Transverse colon (tissue), 4 donors: ENCODE measurements around the gene BFSP2. TPM values are rescaled to one million over a fixed set of nuclear protein-coding genes. Genes with fewer than 3 reads are reported as not detected.

Source experiments
- DNase-seq: peaks from one replicate; pipeline ENCODE4 v3.0.0-alpha.2; 2019
- H3K27ac ChIP-seq, 4 donors: fragments of 200-600 bp; sonication (generic); 2 replicates each; pipeline ENCODE4 v1.5.1; 2016 to 2018; ENCODE audit warnings: inconsistent platforms in 4 of 4
- H3K27me3 ChIP-seq: fragments of 200-600 bp; sonication (generic); 2 replicates; pipeline ENCODE4 v1.5.1; 2017; ENCODE audit warnings: inconsistent platforms
- H3K36me3 ChIP-seq, 4 donors: fragments of 200-600 bp; sonication (generic); 2 replicates each; pipeline ENCODE4 v1.5.1; 2017 to 2019; ENCODE audit warnings: inconsistent platforms in 4 of 4
- H3K4me1 ChIP-seq, 4 donors: fragments of 200-600 bp; sonication (generic); 2 replicates each; pipeline ENCODE4 v1.5.1; 2017 to 2020; ENCODE audit warnings: inconsistent platforms in 4 of 4
- H3K4me3 ChIP-seq, 4 donors: fragments of 200-600 bp; sonication (generic); 1 replicate in 1 of 4; 2 replicates in 3 of 4; pipeline versions ENCODE4 v1.5.1 to v1.6.1; 2017 to 2019; ENCODE audit warnings: inconsistent platforms in 4 of 4
- H3K9me3 ChIP-seq, 2 donors: fragments of 200-600 bp; sonication (generic); 2 replicates each; pipeline ENCODE4 v1.5.1; 2017 to 2019; ENCODE audit warnings: inconsistent platforms in 2 of 2
- CTCF ChIP-seq, 5 experiments: fragments of 200-600 bp in 3 of 5; fragments of 450-650 bp in 2 of 5; sonication (generic) in 3 of 5; IDR thresholded peaks; 1 replicate in 2 of 5; 2 replicates in 3 of 5; pipeline ENCODE4 v1.5.1; 2016 to 2017; ENCODE audit warnings: antibody characterized with exemption in 5 of 5, inconsistent platforms in 3 of 5, mild to moderate bottlenecking in 2 of 5, moderate library complexity in 1 of 5
- EP300 ChIP-seq: sonication (generic); formaldehyde crosslinking; IDR thresholded peaks from one replicate; pipeline ENCODE4 v1.6.1; 2017; ENCODE audit warnings: antibody characterized with exemption, low read depth
- POLR2A ChIP-seq: fragments of 450-650 bp; IDR thresholded peaks from one replicate; pipeline ENCODE4 v1.6.1; 2016; ENCODE audit warnings: antibody characterized with exemption, mild to moderate bottlenecking, moderate library complexity
- POLR2AphosphoS5 ChIP-seq, 3 donors: sonication (generic); formaldehyde crosslinking; IDR thresholded peaks; one replicate each; pipeline ENCODE4 v1.6.1; 2016; ENCODE audit warnings: antibody characterized with exemption in 3 of 3
- WGBS, 2 donors: methylation state at CpG; one replicate each; pipeline ENCODE4 v1.1.5; 2018; ENCODE audit warnings: low coverage in 1 of 2; 5-methylcytosine and 5-hydroxymethylcytosine counted together
- in situ Hi-C, 4 donors: fragments of 200-750 bp; cut with MboI; loops; one replicate each; pipeline versions ENCODE4 v1.15.0 to v1.15.1; 2017; ENCODE audit warnings: low sequenced_read_pairs in 3 of 4, low pct_ligation_motif_present in 1 of 4, low pct_unique_long_range_greater_than_20kb in 1 of 4
- intact Hi-C: fragments of 100-400 bp; cut with DNase I; formaldehyde crosslinking; loops from one replicate; pipeline ENCODE4 v1.15.1; 2023; ENCODE audit warnings: low total_unique reads
- total RNA-seq, 4 donors: library from RNA; depleted of rRNA; stranded (reverse); fragments of >200 nt; gene quantifications; one replicate each; pipeline ENCODE4 v1.1.0, GENCODE V29; 2016

BFSP2 gene
- total RNA-seq, 4 donors from 2014 or later = not detected

GRCh38 chr3:133486658-133487057 lies 86.8 kb downstream of the BFSP2 start:
- intact Hi-C loops = no loop called here
- Histone ChIP-seq H3K9me3 (no peaks in the 10 kb centered on the region), H3K4me3 (no peak overlapping the region), H3K27me3 (no peaks in the 10 kb centered on the region), H3K4me1 (peaks cover 0 to 3% (median 0%) of the 10 kb centered on the region in 4 donors), H3K27ac (peak overlapping the region in 1 of 4 donors; percentile 30), H3K36me3 (no peaks in the 10 kb centered on the region)
- TF ChIP-seq POLR2AphosphoS5 (IDR thresholded peaks at IDR 0.05) (no peak), POLR2A (no peak), CTCF (IDR thresholded peaks at IDR 0.05) (no peak), EP300 (no peak)
- in situ Hi-C loops = no loop called here
- 92 to 96% methylated on average over 2 to 4 of the region's 5 CpGs for WGBS, 2 donors
- no peak for DNase-seq

GRCh38 chr3:133487204-133487603 lies 87.3 kb downstream of the BFSP2 start:
- 55% methylated on average over 4 of the region's 4 CpGs; no CpG with 5 or more reads in 1 of the 2 donors for WGBS, 2 donors
- peak; percentile 79 for DNase-seq
- Histone ChIP-seq H3K27ac (peak overlapping the region in 3 of 4 donors; percentile 30 to 40 (median 35)), H3K27me3 (no peaks in the 10 kb centered on the region), H3K9me3 (no peaks in the 10 kb centered on the region), H3K4me3 (no peak overlapping the region), H3K4me1 (peaks cover 0 to 3% (median 0%) of the 10 kb centered on the region in 4 donors), H3K36me3 (no peaks in the 10 kb centered on the region)
- in situ Hi-C loops = no loop called here
- no peak for TF ChIP-seq POLR2A
- peak in 1 of 3 donors; percentile 52 for TF ChIP-seq POLR2AphosphoS5 (IDR thresholded peaks at IDR 0.05)
- intact Hi-C loops = no loop called here

- H3K4me3 ChIP-seq = no peak overlapping the region
- H3K27me3 ChIP-seq = no peaks in the 10 kb centered on the region
- H3K9me3 ChIP-seq = no peaks in the 10 kb centered on the region
- H3K27ac ChIP-seq = peak overlapping the region in 3 of 4 donors; percentile 30 to 40 (median 35)
- in situ Hi-C loops (no loop called here), intact Hi-C loops (no loop called here)
- peaks cover 0 to 3% (median 0%) of the 10 kb centered on the region in 4 donors for H3K4me1 ChIP-seq
- DNase-seq = no peak
- no peaks in the 10 kb centered on the region for H3K36me3 ChIP-seq
- TF ChIP-seq EP300 = no peak
- TF ChIP-seq CTCF (IDR thresholded peaks at IDR 0.05) = peak; percentile 48 to 65 (median 64)
- WGBS, 2 donors = 67 to 78% methylated on average over 1 of the region's 1 CpG
These were observed 88.2 kb downstream of the BFSP2 start for GRCh38 chr3:133487920-133488540.

DNA sequence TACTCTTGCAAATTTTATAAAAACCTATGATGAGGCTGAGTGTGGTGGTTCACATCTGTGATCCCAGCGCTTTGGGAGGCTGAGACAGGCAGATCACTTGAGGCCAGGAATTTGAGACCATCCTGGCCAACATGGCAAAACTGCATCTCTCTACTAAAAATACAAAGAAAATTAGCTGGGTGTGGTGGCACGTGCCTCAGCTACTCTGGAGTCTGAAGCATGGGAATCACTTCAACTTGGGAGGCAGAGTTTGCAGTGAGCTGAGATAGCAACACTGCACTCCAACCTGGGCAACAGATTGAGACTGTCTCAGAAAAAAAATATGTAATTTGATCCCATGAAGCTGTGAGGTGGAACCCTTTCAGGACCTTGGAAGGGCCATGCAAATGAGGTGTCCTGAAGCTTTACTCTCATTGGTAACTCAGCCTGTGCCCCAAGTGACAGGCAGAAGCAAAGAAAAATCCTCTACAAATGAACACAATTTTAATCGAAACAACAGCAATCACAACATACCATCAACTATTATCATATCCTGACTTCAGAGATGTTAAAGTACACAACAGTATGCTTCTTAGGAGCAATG lies 89.0 kb downstream of the BFSP2 start:
- Histone ChIP-seq H3K27me3 (no peaks in the 10 kb centered on the region), H3K4me3 (no peak overlapping the region), H3K27ac (no peak overlapping the region), H3K4me1 (peaks cover 0 to 3% (median 0%) of the 10 kb centered on the region in 4 donors), H3K9me3 (no peaks in the 10 kb centered on the region), H3K36me3 (no peaks in the 10 kb centered on the region)
- intact Hi-C loops = no loop called here
- WGBS, 2 donors = 54 to 65% methylated on average over 3 of the region's 3 CpGs
- in situ Hi-C loops = no loop called here
- no peak for DNase-seq
- TF ChIP-seq EP300 (no peak), POLR2A (no peak), POLR2AphosphoS5 (IDR thresholded peaks at IDR 0.05) (no peak), CTCF (IDR thresholded peaks at IDR 0.05) (no peak)
